GM19193 (cell line): ENCODE results near the gene TYK2.

Experiments
- POLR2A ChIP-seq: IDR thresholded peaks from 4 replicates; pipeline ENCODE4 v1.6.1; 2011; ENCODE audit not compliant: insufficient read depth, insufficient read length; ENCODE audit errors: extremely low read depth

The TYK2 gene

DNA sequence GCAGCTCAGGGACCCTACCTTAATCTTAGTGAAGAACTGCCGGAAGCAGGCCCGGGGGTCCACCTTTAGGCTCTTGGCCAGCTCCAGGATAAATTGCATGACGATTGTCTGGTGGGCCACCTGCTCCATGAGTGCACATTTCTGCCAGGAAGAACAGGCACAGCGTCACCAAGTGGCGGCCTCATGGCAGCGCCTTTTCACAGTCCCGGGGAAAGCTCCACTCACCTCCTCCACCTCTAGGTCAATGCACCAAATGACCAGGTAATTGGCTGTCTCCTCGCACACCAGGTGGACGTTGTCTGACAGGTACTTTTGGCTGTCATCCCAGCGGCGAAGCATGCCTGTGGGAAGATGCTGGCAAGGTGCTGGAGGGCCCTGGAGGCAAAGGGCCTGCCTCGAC is 14.6 kb upstream of the TYK2 start:
- no peak for TF ChIP-seq POLR2A

DNA sequence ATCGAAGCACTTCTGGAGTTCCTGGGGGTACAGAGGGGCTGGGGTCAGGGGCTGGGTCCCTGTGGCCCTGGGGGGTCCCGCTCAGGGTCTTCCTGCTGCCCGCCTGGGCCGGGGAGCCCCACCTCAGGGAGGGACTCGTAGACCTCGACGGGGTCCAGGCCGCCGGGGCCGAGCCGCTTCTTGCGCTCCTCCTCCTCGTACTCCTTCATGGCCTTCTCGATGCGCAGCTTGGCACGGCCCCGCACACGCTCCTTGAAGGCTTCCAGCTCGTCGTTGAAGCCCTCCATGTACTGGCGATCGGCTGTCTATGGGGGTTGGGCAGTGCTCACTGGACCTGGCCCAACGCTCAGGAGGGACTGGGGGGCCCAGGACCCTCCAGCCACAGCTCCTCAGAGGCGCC is 12.8 kb upstream of the TYK2 start:
- TF ChIP-seq POLR2A = no peak

DNA sequence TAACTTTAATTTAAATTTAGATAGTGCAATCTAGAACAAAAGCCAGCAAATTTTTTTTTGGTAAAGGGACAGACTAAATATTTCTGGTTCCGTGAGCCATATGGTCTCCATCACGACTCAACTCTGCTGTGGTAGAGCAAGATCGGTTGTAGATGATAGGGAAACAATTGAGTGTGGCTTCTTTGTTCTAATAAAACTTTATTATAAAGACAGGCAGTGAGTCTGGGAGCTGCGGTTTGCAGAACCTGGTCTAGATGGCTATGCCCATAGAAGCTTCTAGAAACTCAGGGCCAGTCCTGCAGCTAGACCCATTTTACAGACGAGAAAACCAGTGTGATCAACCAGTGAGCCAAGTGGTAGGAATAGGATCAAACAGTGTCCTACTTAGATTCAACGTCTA is 11.7 kb upstream of the TYK2 start:
- TF ChIP-seq POLR2A = no peak

DNA sequence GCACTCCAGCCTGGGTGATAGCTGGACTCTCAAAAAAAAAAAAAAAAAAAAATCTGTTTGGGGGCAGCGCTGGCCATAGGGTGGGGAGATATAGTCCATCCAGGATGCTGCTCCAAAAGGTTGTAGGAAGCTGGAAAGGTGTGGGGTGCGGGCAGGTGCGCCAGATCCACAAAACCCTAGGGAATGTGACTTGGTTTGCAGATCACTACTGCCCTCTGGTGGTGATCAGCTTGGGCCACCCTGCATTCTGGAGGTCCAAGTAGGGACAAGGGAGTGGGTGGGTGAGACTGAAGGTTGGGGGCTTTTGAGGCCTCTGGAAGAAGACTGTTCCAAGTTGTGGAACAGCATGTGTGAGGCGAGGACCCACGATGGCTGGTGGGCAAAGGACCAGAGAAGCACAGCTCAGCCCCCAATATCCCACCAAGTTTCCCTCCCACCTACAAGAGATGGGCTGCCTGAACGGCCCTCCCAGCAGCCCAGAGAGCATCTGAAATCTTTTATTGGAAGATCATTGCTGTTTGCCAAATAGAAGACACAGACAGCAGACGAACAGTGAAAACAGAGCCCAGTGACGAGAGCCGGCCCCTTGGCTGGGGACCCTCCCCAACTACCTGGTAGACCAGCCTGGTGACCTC is 10.4 kb upstream of the TYK2 start:
- TF ChIP-seq POLR2A = no peak

DNA sequence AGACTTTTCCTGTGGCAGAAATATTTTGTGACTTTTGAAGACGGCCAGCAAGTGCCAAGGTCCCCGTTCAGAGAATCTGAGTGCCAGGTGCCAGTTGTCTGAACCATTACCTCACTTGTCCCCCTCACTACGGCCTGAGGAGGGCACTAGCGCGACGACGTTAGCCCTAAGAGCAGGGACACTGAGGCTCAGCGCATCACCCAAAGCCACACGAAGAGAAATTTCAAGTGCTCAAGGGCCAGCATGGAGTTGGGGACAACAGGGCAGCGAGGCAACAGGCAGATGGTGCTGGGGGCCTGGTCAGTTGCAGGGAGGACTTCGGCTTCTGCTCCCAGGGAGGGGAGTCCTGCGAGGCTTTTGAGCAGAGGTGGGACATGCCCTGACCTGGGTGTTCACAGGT is 9.5 kb upstream of the TYK2 start:
- TF ChIP-seq POLR2A = no peak

DNA sequence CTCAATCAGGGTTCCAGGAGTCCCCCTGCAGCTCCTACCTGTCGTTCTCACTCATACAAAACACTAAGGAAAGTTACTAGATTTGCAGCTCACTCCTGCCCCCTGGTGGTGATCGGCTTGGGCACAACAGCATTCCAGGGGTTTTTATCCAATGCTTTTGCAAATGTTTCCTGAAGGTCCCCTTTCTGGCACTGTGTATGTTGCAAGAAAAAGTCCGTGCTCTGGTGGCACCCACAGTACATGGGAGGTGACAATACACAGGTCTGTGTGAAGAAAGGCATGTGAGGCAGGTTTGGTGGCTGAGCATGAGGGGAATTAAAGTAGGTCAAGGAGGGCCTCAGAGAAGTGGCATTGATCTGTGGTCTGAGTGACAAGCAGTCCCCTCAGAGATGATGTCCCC is 8.6 kb upstream of the TYK2 start:
- no peak for TF ChIP-seq POLR2A

DNA sequence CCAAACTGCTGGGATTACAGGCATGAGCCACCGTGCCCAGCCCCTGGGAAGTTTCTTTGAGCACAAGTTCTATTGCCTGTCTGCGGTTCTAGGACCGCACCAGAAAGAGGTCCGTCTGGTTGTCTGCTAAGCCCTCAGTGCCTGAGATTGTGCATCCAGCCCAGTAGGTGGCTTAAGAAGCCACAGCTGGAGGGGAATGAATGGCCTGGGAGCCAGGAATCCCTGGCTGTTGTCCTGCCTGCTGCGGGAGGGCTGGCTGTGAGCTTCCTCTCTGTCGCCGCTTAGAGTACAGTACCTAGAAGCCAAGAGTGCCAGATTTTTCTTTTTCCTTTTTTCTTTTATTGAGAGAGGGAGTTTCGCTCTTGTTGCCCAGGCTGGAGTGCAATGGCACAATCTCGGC is 4.2 kb upstream of the TYK2 start:
- no peak for TF ChIP-seq POLR2A

DNA sequence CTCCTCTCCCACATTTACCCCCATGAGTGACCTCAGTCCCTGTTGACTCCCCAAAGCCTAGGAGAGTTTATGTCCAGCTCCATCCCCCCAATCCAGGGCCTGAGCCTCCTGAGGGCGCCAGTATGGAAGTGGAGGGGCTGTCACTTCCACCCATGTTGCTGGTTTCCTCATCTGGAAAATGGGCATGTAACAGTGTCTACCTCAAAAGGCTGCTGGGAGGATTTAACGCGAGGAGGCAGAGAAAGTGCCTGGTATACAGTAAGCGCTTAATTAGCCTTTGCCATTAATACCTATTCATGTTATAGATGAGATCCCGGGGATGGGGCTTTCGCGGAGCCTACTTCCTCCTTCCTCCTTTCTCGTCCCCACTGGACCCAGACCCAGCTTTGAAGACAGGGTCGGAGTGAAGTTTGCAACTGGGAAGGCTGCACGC is 476 bp downstream of the TYK2 start:
- no peak for TF ChIP-seq POLR2A

DNA sequence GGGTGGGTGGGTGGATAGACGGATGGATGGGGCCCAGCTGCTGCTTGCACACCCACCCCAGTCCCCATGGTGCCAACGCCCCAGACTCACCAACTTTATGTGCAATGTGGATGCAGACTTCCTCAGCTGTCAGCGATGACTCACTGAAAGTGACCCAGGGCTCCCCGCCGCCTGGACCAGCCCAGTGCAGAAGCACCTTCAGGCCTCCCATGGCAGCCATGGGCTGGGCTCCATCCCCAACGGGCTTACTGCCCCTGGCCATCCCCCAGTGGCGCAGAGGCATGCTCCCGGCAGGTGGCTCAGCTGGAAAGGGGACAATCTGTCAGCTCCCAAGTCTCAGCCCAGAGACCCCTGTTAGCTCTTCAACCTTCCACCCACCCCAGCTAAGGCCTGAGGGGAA is 2.2 kb downstream of the TYK2 start:
- TF ChIP-seq POLR2A = no peak

DNA sequence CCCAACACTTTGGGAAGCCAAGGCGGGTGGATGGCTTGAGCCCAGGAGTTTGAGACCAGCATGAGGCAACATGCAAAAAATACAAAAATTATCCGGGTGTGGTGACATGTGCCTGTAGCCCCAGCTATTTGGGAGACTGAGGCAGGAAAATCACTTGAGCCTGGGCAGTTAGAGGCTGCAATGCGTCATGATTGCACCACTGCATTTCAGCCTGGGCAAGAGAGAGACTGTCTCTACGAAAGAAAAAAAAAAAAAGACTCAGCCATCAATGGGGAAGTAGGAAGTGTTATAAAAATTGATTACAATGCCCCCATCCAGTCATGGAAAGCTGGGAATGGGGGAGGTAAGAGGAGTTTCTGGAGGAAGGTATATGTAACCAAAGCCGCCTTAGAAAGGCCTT is 5.4 kb downstream of the TYK2 start:
- TF ChIP-seq POLR2A = no peak

DNA sequence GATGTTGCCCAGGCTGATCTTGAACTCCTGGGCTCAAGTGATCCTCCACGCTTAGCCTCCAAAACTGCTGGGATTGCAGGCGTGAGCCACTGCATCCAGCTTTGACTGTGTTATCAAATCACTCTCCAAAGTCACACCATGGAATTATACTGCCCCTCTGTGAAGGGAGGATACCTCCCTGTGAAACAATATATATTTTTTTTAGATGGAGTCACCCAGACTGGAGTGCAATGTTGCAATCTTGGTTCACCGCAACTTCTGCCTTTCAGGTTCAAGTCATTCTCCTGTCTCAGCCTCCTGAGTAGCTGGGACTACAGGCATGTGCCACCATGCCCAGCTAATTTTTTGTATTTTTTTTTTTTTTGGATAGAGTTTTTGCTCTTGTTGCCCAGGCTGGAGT is 7.7 kb downstream of the TYK2 start:
- TF ChIP-seq POLR2A = no peak

DNA sequence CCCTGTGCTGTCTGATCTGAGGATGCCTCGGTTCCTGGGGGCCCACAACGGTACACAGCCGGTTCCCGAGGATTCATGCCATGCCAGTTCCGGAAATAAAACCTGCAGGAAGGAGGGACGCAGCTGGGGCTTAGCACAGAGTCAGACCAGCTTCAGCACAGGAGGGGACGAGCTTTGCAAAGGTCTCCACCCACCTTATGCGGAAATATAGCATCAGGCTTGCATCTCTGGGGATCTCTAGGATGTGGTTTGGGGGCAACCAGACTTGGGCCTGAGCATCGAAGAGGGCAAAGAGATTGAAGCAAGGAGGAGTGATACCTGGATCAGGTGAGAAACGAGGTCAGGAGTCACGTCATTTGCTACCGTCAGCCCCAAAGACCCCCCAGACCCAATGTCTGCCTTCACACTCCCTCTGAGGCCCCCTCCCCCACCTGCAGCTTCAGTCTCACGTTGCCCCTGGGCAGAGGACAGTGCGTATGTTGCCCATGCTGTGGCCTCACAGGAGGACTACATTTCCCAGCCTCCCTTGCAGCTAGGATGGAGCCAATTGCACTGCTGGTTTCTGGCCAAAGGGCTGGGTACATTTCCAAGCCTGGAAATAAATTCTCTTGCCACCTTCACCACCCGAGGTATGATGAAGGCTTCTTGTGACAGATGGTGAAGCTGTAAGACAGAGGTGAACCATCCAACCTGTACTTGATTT is 12.1 kb downstream of the TYK2 start:
- TF ChIP-seq POLR2A = no peak

DNA sequence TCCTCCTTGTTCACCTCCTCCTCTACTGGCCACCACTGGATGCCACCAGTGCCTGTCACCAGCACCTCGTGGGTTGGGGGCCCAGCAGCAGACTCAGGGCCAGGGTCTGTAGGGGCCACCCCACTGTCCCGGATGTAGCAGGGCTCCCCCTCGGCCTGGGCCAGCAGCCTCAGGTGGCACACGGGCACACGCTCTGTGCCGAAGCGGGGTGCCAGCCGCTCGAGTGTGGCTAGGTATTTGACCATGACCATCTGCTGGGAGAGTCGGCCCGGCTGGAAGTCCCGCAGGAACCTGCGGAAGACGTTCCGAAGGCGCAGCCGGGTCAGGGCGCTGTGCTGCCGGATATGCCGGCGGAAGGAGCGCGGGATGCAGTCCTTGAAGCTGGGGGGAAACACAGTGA is 14.9 kb downstream of the TYK2 start:
- no peak for TF ChIP-seq POLR2A

DNA sequence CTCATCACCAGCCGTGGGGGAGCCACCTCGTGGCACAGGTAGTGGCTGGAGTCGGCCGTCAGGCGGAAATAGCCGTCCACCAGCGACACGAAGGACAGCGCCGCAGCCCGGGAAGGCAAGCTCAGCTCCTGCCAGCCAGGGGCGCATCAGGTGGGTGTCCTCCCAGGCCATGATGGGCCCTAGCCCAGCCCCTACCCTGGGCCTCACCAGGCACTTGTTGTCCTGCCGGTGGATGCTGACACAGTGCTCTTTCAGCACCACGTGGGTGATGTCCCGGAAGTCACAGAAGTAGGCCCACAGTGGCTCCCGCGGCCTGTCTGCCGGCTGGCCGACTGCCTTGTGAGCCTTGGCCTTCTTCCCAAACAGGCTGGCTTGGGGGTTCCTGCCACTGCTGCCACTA is 15.7 kb downstream of the TYK2 start:
- no peak for TF ChIP-seq POLR2A

DNA sequence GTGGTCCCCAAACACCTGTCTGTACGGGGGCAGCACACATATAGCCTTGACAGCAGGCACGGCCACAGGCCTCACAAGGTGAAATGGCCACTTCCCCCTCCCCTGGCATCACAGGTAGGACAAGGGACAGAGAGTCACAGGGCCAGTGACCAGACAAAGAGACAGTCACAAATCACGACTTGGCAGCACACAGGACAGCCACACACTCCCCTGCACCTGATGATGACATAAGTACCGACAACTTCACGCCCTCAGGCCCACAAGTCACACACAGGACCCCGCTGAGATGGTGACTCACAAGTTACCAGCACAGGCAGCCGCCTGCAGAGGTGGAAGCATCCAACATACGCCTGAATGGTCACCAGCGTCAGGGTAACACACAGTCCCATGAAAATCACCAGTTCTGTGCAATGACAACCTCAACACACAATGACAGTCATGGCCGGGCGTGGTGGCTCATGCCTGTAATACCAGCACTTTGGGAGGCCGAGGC is 16.5 kb downstream of the TYK2 start:
- TF ChIP-seq POLR2A = no peak

DNA sequence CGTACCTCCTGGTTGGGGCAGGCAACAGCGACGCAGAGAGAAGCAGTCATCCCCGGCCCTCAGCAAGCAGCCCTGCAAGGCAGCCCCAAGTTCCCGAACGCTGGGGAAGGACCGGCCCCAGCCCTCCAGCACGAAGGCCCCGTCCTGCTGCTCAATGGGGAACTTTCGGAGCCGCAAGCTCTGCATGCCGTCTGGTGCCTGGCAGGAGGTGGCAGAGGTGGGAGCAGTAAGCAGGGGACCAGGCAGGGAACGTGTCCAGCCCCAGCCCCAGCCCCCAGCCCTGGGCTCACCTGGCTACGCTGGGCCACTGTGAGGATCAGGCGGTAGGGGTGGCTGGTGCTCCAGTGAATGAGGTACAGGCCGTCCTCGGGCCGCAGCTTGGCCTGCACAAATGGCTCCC is 18.1 kb downstream of the TYK2 start:
- TF ChIP-seq POLR2A = no peak
